T-helper 1 cell treated with Interleukin-12 subunit alpha and Interleukin-12 subunit beta and Interleukin-4 antibody, amounts not matched to agents 30 ng/mL and 1 ng/mL, for 36 hours (primary cell): Measurements from ENCODE around the gene EPS8L2. TPM values are rescaled to one million over a fixed set of nuclear protein-coding genes. Genes with fewer than 3 reads are reported as not detected.
"Not testable (repeated sequence)": the region's sequence is repeated elsewhere in the genome, so short reads cannot be mapped to it uniquely, and the experiment has no call there.

Source experiments
- intact Hi-C: fragments of 100-400 bp; cut with micrococcal nuclease; formaldehyde crosslinking; loops from one replicate; pipeline ENCODE4 v1.15.1; 2024
- total RNA-seq: library from RNA; stranded (reverse); gene quantifications from 2 replicates; pipeline ENCODE4 v1.2.3, GENCODE V29; 2022

The EPS8L2 gene
- total RNA-seq, 1 donor from 2014 or later = 11.9 TPM

DNA sequence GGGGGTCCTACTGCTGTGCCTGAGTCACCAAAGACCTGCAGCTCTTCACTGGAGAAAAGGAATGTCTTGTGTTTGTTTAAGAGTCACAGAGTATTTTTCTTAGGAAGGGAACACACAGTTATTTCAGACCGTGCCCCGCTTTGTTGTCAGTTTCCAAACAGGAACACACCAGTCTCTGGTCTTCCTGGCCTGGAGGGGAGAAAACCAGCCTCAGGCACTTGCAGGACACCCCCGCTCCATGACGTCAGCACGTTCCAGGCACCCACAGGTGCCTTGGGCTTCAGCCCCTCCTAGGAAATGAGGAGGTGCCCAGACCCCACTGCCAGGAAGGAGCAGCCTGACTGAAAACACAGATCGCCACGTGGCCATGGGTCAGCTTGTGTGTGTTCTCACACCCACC, 16.4 kb upstream of the EPS8L2 start:
- intact Hi-C loops = no loop called here

DNA sequence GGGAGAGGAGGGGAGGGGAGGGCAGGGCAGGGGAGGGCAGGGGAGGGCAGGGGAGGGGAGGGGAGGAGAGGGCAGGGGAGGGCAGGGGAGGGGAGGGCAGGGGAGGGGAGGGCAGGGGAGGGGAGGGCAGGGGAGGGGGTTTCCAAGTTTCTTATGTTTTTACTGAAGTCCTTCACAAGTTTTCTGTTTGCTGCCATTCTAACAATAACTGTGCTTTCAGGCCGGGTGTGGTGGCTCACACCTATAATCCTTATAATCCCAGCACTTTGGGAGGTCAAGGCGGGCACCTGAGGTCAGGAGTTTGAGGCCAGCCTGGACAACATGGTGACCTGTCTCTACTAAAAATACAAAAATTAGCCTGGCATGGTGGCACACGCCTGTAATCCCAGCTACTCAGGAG, 15.8 kb upstream of the EPS8L2 start:
- intact Hi-C loops = not testable (repeated sequence)

DNA sequence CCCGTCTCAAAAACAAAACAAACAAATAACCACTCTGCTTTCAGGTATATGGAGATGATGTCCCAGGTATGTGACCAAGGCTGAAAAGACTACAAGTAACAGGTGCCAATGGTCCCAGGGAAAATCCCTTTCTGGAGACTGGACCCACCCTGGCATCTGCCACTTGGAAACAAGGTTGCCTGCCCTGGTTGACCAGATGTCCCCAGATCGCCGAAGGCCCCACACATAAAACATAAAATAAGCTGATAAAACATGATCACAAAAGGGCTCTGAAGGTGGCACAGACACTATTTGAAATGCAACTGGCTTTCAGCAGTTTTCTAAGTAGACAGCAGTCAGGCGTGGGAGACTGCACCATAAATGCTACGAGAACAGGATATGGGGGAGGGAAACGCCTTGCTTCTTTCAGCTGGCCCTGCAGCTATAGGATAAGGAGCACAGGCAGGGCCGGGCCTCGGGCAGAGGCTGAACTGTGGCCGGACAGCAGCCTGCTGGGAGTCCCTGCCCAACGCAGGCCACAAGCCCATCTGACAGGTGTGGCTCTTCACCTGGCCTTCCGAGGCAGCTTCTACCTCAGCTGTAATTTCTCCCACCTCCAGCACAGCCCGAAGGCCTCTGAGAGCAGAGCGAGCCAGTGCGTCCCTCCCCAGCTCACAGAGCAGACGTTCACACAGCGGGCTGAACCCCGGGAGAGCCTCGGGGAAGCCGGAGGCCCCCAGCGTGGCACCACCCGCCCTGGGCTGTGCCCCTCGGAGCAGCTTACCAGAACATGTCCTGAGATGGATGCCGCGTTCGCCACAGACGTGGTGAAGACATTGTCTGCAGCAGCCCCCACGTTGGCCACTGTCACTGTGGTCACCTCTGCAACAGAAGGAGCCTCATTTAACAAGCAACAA, 15.0 kb upstream of the EPS8L2 start:
- intact Hi-C loops = no loop called here

DNA sequence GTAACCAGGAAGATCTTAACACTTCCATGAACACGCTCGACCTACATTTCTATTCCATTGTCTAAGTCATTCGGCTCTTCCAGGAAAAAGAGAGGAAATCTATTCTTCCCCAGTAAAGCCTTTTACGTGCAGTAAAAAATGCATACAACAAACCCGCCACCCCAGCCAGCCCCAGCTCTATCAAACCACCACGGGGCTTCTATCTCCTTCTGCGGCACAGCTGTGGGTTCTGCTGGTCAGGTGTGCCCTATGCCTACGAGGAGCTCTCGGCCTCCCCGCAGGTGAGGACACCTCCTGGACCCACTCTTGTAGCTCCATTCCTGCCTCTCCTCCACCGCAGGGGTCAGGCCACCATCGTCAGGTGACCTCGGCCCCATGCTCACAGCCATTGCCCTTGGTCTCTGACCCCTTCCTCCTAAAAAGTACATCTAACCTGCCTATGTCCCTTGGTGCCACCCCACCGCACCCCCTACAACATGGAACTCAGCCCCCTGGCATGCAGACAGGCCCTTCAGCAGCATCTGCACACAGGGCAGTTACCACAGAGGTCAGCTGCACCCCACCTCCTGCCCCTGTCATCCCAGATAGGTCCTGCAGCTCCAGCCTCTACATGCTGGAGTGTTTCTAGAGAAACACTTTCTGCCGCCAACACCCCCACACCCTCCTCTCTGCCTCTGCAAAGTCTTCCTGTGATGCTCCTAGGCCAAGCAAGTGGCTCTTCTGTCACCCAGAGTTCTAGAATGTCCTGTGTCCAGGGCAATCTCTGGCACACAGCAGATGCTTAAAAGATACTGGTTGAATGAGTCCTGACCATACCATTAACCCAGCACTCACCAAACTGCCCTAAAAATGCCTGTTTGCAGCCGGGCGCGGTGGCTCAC, 14.1 kb upstream of the EPS8L2 start:
- intact Hi-C loops = no loop called here

DNA sequence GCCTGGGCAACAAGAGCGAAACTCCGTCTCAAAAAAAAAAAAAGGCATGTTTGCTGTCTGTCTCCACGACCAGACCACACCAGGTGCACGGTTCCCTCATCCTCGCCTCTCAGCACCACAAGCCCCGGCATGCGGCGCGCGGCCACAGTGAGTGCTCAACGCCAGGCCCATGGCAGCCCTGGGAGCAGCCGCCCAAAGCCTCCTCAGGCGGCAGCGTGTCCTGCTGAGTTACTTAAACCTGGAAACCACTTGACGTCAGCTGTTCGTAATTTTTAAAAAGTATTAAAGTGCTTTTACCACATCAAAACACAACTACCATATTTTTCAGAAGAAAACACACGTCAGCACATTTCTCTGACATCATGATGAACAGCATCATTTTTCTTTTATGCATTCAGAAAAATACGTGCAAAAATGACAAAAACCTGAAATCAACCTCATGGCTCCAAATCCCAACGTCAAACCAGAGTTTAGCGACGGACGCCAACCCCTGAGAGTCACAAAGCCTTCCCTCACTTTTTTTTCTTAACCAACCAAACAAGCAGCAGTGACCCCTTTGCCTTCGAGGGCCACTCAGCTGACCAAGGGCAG, 13.1 kb upstream of the EPS8L2 start:
- intact Hi-C loops = no loop called here

DNA sequence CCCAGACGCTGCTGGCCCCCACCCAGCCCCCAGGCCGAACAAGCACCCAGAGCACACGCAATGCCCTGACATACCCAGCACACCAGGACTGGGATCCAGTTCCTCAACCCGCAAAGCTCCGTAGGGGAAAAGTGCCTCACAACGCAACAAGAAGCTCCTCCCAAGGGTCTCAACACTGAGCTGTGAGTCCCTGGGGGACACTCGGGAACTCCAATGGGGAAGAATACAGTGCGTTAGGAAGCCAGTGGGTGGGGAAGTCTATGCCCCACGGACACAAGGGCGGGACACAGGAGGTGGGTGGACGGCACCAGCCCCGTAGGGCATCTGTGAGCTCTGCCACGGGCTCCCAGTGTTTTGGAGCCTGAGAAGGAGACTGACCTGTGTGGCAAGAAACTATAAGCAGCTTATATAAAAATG, 12.6 kb upstream of the EPS8L2 start:
- intact Hi-C loops = no loop called here

DNA sequence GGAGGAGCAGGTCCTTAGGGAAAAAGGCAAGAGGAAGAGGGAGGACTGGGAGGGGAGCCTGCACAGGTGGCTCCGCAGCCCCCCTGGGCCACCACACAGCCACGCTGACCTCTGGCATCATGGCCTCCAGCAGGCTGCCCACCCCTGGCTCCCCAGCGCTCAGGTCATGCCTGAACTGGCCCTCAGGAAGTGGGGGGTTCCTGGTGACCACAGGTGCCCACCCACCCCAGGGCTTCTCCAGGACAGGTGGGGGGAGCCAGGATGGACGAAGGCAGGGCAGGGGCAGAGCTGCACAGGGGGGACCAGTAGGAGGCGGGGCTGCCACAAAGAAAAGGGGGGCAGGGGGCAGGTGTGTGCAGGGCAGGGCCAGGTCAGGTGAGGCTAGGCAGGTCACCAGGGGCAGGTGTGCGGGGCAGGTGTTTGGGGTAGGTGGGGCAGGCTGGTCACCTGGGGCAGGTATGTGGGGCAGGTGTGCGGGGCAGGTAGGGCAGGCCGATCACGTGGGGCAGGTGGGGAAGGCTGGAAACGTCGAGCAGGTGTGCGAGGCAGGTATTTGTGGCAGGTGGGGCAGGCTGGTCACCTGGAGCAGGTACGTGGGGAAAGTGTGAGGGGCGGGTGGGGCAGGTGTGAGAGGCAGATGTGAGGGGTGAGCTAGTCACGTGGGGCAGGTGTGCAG, 12.0 kb upstream of the EPS8L2 start:
- intact Hi-C loops = loop anchor here (2.0 kb wide), 1 partner anchor 187 kb away; the partner anchor contains the start of gene RNH1

DNA sequence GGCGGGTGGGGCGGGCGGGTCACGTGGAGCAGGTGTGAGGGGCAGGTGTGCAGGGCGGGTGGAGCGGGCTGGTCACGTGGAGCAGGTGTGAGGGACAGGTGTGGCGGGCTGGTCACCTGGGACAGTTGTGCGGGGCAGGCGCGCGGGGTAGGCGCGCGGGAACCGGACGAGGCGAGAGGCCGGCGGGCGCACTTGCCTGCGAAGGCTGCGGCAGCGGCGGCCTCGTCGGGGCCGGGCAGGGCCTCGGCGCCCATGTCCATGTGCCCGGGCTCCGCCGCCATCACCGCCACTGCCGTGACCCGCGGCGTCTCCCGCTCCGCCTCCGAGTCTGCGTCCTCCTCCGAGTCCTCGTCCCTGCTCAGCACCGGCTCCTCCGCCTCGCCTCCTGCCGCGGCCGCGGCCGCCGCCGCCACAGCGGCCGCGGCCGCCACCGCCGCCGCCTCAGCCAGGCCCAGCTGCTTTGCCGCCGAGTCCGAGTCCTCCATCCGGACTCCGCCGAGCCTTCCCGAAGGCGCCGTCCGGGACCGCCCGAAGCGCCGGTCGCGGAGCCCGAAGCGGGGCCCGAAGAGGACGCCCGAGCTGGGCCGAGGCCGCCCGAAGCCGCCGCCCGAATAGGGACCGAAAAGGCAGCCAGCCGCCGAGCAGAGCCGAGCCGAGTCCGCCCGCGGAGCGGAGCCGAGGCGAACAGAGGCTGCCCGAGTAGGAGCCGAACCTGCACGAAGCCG, 11.3 kb upstream of the EPS8L2 start, which contains the start of gene DEAF1:
DEAF1 (minus strand) TSS at position 660 of the 725 bp plus-strand sequence; CDS start at position 485, 175 bp downstream.
- intact Hi-C loops = loop anchor here (1.0 to 5.0 kb wide), 12 partner anchors 53 to 458 kb away; partner anchors contain the start of genes CHID1, GATD1, HRAS and IRF7

DNA sequence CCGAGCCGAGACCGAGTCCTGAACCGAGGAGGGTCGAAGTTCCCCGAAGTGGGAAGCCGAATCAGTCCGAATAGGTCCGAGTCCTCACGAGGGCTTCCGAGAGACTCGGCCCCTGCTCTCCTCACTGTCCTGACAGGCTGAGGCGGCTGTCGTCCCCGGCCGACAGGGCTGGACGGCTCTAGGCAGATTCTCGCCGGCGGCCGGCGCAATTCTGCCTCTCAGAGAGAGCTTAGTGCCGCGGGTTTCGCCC, 10.8 kb upstream of the EPS8L2 start:
- intact Hi-C loops = loop anchor here (1.0 to 5.0 kb wide), 12 partner anchors 52 to 459 kb away; partner anchors contain the start of genes CHID1, GATD1, HRAS and IRF7

DNA sequence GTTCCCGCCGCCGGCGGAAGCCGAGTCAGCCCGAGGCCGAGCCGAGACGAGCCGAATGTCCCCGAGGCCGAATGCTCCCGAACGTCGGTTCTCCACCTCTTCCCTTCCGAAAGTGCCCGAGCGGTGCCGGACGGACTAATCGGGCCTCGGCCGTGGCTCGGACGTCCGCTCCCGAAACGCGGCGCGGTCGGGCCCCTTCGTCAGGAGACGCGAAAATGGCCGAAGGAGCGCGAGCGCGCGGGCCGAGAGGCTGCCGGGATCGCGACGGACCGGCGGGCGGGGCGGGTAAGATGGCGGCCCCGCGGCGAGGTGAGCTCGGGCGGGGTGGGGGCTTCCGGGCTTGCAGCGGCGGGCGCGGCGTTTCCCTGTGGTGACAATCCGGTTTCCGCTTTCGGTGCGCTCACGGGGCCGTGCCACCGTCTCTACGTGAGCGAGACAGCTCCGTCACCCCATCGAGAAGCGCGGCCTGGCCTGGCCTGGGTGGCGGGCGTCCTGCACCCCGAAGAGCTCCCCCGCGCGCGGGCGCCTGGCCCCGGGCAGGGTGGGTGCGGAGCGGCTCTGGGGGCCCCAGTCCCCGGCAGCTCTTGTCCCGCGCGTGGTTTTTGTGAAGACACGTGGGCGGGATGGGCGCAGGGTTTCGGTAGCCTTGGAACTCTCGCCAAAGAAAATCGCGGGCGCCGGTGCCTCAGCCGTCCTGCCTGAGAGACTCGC, 10.3 kb upstream of the EPS8L2 start, which contains the start of gene TMEM80:
TMEM80 (plus strand) TSS at position 279 of the 711 bp plus-strand sequence; CDS start at position 291, 12 bp downstream.
- intact Hi-C loops = loop anchor here (1.0 to 5.0 kb wide), 13 partner anchors 28 to 459 kb away; partner anchors contain the start of genes CHID1, GATD1, HRAS and IRF7

DNA sequence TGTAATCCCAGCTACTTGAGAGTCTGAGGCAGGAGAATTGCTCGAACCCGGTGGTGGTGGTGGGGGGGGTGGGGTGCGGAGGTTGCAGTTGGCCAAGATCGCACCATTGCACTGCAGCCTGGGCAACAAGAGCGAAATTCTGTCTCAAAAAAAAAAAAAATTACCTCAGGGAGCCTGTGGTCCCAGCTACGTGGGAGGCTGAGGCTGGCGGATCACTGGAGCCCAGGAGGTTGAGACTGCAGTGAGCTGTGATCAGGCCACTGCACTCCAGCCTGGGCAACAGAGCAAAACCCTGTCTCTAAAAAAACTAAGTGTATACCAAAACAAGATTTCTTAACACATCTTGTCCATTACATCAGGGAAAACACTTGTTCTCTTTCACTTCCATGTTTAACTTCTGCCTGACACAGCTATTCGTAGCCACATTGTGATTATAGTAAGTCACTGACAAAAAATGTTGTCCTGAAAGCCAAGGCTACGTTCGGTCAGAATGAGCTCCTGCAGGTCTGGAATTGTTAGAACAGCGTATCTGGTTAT, 9.0 kb upstream of the EPS8L2 start:
- intact Hi-C loops = loop anchor here (1.0 to 5.0 kb wide), 2 partner anchors 26 to 215 kb away; partner anchors contain the start of gene CHID1

DNA sequence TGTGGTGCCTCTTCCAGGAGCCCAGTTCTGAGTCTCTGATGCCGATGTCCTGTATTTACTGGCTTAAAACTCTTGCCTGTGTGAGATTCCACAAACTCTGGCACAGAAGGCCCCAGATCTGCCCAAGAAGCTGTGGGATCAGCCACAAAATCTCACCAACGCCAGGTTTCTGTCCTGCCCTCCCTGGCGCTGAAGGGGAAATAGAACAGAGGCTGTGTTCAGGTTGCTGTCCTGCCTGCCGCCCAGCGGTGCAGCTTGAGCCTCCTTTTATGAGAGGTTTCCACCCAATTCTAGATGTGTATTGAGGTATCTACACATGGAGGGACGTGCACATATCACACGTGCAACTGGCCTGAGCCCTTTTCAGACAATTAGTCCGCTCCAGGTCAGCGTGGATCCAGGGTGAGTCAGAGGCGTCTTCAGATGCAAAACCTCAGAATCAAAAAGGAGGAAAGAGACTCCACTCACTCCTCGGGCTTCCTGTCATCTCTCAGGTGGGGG, 8.2 kb upstream of the EPS8L2 start:
- intact Hi-C loops = loop anchor here (5.0 kb wide), 1 partner anchor 214 kb away; the partner anchor contains the start of gene CHID1

DNA sequence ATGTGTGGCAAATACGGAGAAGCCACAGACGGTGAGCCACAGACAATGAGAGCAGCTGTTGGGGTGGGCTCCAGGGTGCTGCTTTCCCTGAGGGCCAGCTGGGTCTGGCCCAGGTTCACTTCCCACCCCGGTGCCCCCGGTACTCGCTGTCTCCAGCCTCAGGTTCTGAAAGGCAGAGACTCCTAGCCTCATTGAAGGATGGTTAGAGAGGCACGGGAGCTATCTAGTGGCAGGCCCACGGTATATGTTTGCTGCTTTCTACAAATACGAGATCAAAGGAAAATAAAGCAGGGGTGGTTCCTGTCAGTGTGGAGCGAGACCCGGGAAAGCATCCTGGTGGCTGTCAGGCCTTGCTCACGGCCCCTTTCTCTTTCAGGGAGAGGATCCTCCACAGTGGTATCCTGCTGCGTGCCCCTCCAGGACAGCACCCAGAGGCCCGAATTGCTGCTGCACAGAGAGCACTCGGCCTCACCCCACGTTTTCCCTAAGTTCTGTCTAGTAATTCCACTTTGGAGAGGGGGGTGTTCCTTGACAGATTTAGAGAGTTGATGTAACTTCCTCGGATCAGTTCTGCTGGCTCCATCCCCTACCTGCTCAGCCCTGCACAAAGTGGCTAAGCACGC, 7.4 kb upstream of the EPS8L2 start:
- intact Hi-C loops = loop anchor here (5.0 kb wide), 1 partner anchor 214 kb away; the partner anchor contains the start of gene CHID1

DNA sequence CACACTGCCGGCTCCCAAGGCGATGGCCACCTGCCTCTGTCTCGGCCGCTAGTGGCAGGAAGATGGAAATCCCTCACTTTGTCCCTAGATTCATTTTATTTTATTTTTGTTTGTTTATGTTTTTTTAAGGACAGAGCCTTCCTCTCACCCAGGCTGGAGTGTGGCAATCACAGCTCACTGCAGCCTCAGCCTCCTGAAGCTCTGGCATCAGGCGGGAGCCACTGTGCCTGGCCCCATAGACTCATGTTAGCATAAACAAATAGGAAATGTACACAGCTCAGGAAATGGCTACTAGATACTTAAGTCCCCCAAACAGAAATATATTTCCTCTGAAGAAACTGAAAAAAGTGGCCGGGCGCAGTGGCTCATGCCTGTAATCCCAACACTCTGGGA, 6.9 kb upstream of the EPS8L2 start:
- intact Hi-C loops = loop anchor here (5.0 kb wide), 1 partner anchor 213 kb away; the partner anchor contains the start of gene CHID1

DNA sequence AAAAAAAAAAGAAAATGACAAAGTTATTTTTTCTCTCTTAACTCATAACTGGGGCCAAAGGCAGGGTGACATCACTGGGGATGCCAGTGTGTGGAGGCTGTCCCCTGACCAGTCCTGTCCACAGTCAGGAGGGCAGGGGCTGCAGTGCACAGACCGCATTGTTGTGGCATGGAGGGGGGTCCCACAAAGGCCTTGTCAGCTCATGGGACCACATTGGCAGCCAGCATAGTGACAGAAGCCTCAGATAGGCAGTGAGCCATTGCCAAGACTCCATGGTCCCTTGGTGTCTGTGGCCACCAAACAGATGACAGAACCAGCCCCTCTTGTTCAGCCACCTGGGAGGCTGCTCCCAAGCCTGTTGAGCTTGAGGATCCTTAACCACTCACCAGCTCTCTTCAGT, 6.3 kb upstream of the EPS8L2 start:
- intact Hi-C loops = loop anchor here (5.0 kb wide), 1 partner anchor 213 kb away; the partner anchor contains the start of gene CHID1

DNA sequence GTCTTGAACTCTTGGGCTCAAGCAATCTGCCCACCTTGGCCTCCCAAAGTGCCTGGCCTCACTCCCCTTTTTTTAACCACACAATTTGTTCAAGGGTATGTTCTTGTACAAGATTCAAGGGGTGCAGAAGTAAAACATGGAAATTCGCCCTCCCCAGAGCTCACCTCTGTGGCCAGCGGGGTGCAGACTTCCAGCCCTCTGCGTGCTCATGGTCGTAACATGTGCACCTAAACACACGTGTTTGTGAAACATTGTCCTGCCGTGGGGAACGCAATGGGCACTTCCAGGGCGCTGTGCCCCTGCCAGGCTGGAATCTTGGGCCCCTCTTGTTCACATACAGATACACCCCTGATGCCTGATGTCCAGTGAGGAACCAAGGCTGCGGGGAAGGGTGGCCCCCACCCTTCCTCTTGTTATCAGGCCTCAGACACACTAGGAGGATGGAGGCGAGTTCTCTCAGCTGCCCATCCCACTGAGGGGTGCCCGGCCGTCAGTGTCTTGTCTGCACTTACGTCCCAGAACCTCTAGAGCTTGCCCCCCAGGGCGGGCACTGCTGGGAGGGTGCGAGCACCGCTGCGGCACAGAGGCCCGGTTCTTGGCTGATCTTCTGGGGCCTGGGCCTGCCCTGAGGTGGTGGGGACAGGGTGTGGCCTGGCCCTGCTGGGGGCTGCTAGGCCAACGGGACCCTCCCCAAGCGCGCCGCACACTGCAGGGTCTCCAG, 4.1 kb upstream of the EPS8L2 start:
- intact Hi-C loops = no loop called here
